Stimulated activated CD8-positive, alpha-beta memory T cell treated with anti-CD3 and anti-CD28 coated beads, Interleukin-15, amount 100 ng/mL, for 24 hours (primary cell): ENCODE data around the gene TBC1D12.
"Not testable (repeated sequence)": the region's sequence is repeated elsewhere in the genome, so short reads cannot be mapped to it uniquely, and the experiment has no call there.

ENCODE experiments used
- DNase-seq: peaks from one replicate; pipeline ENCODE4 v3.0.0-alpha.2; 2020; ENCODE audit warnings: low read depth

Gene TBC1D12

DNA sequence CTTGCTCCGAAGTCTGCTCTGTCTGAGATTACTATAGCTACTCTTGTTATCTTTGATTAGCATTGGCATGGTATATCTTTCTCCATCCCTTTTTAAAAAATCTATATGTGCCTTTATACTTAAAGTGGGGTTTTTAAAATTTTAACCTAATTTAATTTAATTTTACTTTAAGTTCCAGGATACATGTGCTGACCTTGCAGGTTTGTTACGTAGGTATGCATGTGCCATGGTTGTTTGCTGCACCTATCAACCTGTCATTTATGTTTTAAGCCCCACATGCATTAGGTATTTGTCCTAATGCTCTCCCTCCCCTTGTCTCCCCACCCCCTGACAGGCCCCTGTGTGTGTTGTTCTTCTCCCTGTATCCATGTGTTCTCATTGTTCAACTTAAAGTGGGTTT, 54.6 kb downstream of the TBC1D12 start:
- DNase-seq: no peak

DNA sequence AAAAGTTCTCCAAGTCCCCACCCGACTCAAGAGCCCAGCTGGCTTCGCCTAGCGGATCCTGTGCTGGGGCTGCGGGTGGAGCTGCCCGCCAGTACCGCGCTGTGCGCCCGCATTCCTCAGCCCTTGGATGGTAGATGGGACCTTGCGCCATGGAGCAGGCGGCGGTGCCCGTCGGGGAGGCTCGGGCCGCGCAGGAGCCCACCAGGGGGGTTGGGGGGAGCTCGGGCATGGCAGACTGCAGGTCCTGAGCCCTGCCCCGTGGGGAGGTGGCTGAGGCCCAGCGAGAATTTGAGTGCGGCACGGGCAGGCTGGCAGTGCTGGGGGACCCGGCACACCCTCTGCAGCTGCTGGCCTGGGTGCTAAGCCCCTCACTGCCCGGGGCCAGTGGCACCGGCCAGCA, 57.0 kb downstream of the TBC1D12 start:
- no peak for DNase-seq

DNA sequence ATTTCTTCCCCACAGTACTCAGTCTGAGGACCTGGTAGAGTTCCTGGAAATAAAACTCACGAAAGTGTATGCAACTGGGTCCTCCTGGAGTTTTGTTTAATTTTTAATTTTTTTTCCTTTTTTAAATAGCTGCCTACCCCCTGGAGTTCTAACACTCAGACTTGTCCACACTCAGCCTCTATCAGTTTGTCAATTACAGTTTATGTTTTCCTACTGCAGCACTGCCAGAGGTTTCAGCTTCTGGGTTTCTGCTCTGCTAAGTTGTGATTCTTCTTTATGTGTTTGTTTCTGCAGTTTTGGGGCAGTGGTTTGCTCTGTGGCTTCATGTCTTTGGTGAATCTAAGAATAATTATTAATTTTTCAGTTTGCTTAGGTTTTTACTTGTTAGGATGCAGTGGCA, 59.2 kb downstream of the TBC1D12 start:
- no peak for DNase-seq

- DNase-seq: no peak
Observed at GRCh38 chr10:94462130-94462529, 59.8 kb downstream of the TBC1D12 start.

DNA sequence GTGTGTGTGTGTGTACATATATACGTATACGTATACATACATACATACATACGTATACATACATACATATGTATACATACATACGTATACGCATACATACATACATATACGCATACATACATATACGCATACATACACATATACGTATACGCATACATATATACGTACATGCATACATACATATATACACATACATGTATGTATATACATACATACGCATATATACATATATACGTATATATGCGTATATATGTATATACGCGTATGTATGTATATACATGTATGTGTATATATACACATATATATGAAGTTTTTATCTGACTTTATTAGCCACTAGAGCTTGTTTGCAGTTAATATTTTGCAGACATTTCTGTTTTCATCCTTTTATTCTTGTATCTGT, 63.3 kb downstream of the TBC1D12 start:
- no peak for DNase-seq

DNA sequence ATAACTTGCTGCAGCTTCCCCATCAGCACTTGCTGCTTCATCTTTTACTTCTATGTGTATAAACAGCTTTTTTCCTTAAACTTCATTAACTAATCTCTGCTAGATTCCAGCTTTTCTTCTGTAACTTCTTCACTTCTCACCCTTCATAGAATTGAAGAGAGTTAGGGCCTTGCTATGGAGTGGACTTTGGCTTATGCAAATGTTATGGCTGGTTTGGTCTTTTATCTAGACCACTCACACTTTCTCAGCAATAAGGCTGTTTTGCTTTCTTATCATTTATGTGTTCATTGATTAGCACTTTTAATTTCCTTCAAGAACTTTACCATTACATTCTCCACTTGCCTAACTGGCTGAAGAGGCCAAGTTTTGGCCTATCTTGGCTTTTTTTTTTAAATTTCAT, 79.1 kb downstream of the TBC1D12 start:
- no peak for DNase-seq

GRCh38 chr10:94483970-94484369, 81.6 kb downstream of the TBC1D12 start:
- no peak for DNase-seq

GRCh38 chr10:94485094-94485493, 82.8 kb downstream of the TBC1D12 start:
- DNase-seq: no peak

DNA sequence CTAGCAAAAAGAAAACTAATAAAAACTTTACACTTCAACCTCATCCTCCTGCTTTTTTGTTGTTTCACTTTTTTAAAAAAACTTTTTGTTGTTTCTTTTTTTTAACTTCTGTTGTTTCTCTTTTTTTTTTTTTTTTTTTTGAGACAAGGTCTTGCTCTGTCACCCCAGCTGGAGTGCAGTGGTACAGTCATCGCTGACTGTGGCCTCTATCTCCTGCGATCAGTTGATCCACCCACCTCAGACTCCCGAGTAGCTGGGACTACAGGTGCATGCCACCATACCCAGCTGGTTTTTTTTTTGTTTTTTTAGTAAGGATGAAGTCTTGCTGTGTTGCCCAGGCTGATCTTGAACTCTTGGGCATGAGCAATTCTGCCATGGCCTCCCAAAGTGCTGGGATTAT, 85.2 kb downstream of the TBC1D12 start:
- DNase-seq: no peak

GRCh38 chr10:94489107-94489506, 86.8 kb downstream of the TBC1D12 start:
- DNase-seq: no peak

GRCh38 chr10:94489976-94490788, 87.8 kb downstream of the TBC1D12 start:
- no peak for DNase-seq

DNA sequence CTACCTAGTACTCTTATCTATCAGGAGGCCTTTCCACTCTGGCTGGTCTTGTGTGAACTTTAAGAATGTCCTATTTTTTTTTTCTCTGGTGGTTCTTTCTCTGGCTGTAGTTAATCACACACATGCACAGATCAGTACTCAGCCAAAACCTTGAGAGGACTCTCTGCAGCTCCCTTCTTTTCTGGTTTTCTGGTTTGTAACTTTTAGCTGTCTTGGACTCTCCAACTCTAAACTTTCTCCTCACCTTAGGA, 88.4 kb downstream of the TBC1D12 start:
- no peak for DNase-seq

DNA sequence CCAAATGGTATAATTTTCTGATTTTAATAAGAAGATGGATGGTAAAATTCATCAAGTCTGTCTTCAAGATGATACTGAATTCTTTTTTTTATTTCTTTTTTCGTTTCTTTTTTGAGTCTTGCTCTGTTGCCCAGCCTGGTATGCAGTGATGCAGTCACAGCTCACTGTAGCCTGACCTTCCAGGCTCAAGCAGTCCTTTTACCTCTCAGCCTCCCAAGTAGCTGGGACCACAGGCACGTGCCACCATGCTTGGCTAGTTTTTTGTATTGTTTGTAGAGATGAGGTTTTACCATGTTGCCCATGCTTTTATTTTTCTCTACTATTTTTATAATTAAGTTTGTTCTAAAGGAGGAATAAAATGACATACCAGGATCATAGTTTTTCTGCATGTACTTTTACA, 91.1 kb downstream of the TBC1D12 start:
- DNase-seq: no peak

DNA sequence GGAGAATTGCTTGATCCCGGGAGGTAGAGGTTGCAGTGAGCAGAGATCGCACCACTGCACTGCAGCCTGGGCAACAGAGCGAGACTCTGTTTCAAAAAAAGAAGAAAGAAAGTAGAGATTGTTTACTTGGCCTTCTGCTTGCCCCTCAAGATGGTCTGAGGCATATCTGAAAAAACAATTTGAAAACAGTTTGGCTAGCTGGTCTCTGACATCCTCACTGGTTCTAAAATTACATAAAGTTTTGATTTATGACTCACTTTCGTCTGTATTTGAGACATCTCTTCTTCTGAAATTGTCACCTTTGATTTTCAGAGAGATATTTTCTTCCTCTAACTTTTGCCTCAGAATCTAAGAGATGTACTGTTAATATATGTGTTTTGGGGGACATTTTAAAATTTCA, 93.7 kb downstream of the TBC1D12 start:
- no peak for DNase-seq

GRCh38 chr10:94496646-94497045, 94.3 kb downstream of the TBC1D12 start:
- DNase-seq: no peak

- DNase-seq: no peak
Observed at GRCh38 chr10:94500063-94500462, 97.7 kb downstream of the TBC1D12 start.

DNA sequence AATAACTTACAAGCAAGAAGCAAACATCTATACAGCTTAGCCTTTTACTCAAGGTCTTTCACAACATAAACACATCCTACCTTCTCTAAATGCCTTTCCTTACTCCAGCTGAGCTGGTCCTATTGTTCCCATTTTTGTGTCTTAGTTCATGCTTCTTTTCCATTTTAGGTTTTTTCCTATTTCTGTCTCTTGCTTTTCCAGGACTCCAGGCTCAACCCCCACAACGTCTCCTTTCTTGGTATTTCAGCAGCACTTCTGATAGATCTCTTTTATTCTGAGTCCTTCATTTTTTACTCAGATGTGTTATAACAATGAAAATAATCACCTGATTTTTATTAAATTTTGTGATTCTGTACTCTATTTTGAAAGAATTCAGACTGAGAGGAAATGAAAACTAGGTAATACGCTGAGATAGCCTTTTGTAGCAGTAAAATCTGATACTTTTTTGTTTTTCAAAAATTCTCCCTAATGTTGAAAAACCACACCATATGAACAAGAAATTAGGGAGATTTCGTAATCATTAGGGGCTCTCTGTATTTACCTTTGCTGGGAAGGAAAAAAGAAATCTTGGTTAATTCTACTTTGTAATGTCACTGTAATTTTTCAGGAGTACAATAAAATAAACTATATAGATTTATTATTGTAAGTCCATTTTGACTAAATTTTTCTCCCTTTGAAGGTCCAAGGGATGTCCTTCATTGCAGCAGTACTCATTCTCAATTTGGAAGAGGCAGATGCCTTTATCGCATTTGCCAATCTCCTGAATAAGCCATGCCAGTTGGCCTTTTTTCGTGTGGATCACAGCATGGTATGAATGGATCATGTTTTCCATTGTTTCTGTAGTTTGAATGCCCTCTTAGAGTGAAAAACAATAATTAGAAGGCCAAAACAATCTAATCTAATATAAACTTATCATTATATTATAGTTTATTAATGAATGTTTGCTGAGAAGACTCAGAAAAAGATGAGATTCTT, 119.2 kb downstream of the TBC1D12 start:
- no peak for DNase-seq

DNA sequence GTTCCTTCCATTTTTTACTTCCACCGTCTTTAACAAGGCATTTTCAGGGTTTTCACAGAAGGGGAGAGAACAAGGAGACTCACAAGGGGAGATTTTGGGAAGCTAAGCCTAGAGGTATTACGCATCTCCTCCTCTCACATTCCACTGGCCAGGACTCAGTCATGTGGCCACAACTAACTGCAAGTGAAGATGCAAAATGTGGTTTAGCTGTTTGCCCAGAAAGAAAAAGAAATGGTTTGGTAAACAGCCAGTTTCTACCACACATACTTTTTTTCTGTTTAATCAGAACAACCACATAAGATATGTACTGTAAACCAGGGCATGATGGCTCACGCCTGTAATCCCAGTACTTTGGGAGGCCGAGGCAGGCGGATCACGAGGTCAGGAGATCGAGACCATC, 121.8 kb downstream of the TBC1D12 start:
- DNase-seq: no peak

DNA sequence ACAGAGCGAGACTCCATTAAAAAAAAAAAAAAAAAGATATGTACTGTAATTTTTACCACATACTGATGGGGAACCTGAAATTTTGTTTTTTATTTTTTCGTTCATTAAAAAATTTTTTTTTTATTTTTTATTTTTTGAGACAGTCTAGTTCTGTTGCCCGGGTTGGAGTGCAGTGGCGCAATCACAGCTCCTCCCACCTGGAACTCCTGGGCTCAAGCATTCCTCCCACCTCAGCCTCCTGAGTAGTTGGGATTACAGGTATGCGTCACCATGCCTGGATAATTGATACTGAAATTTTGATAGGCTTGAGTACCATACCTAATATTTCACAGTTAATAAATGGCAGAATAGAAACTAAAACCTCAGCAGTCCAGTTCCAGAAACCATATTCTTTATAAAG, 122.4 kb downstream of the TBC1D12 start:
- DNase-seq: no peak

- not testable (repeated sequence) for DNase-seq
Observed at GRCh38 chr10:94531550-94531949, 129.2 kb downstream of the TBC1D12 start.

DNA sequence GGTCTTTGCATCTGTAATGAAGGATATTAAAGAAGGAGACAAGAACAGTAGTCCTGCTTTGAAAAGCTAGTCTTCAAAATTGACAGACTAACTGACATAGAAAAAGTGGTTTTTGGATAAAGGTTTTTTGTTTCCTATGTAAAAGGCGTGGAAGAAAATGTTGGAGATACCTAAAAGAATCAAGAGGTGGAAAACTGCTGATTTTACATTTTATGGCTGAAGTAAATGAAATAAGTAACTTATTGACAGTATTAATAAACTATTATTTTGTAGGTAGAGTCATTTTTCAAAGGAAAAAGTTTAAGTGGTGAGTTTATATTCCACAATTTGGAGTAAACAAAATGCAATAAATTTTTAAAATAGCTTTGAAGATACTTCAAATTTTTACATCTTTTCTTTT, 130.7 kb downstream of the TBC1D12 start:
- DNase-seq: no peak

- DNase-seq: not testable (repeated sequence)
Observed at GRCh38 chr10:94542282-94542681, 139.9 kb downstream of the TBC1D12 start.

GRCh38 chr10:94545391-94546048, 143.2 kb downstream of the TBC1D12 start, which contains the start of gene HELLS:
Gene HELLS (plus strand): TSS chr10:94545788. CDS start chr10:94545922, 134 bp downstream.
- peak; percentile 46 for DNase-seq
